IPS-NIHi11 (cell line): ENCODE data around the gene EPHA2.

Experiments used
- DNase-seq: peaks from one replicate; pipeline ENCODE4 v3.0.0; 2012; ENCODE audit warnings: mixed read lengths, low spot score

The EPHA2 gene

GRCh38 chr1:16092097-16092922, 63.6 kb downstream of the EPHA2 start:
- no peak for DNase-seq

GRCh38 chr1:16091296-16091695, 64.6 kb downstream of the EPHA2 start:
- DNase-seq, result no peak

DNA sequence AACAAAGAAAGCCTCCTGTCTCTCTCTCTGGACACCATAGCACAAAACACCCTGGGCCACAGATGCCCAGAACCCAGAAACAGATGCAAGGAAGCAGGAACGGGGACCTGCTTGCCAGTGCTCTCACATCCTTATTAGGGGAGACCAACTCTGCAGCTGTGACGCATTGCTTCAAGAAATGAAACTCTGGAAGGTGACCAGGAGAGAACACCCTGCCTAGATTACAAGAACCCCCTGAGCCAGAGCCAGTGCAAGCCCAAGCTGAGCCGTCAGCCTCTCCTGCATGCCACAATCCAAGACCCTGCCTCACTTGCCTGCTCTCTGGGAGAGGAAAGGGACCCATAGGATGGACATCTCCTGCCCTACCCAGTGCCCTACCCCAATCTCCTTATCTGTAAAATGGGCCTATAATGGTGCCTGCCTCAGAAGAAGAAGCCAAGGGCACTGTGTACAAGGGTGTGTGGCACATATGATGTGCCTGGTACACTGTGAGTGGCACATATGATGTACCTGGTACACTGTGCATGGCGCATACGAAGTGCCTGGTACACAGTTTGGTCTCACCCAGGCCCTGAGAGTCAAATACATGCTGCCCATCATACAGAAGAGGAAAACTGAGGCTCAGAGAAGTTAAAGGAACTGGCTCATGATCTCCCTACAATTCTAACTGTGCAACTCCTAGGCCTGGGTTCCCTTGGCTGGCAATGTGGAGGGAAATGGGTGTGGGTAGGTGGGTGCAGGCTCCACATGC, 65.6 kb downstream of the EPHA2 start:
- no peak for DNase-seq

DNA sequence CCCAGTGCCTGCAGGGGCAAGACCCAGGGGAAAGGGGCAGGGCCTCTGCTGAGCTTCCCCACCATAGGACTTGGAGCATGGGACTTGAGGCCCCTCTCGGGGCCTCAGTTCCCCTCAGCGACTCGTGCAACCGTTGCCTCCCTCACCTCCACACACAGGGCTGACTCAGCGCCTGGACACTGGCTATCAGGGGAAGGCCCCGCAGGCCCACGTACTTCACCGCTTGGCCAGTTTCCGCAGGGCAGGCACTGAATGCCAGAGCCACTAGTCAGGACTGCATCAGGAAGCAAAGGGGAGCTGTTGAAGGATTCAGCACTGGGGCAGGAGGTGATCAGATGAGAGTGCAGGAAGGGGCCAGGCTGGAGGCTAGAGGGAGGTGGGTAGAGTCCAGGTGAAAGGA, 66.9 kb downstream of the EPHA2 start:
- no peak for DNase-seq

- DNase-seq, result no peak
These were observed 67.4 kb downstream of the EPHA2 start for GRCh38 chr1:16088351-16088911.

DNA sequence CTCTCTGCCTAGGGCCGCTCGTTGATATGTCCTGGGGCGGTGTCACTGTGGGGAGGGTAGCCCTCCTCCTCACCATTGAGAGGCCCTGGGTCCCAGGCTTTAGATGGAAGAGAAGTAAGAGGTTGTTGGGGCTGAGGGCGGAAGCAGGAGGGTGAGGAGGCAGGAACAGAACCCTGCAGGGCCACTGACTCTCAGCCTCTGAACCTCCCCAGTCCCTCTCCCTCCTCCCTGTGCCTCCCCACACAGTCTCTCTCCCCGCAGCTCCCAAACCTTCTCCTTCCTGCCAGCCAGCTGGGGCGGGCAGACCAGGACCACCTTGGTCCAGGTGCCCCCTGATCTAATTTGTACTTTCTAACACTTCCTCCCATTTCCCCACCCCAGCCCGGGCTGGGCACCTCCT, 68.1 kb downstream of the EPHA2 start:
- no peak for DNase-seq

DNA sequence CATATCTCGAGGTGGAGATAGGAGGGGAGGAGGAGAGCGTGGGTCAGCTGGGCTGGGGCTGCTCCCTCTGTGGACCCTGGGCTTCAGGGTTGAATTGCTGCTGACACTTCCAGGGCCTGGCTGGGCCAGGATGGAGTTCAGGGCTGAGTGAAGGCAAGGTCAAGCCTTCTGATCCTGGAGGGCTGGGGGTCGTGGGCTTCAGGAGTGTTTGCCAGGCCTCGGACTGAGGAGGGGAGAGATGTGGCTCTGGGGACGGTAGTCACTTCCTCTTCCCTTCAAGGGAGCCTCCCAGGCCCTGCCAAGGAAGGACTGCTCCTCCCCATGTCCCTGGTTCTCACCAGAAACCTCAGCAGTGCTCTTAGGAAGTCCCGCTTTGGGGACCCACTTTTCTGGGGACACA, 70.3 kb downstream of the EPHA2 start:
- no peak for DNase-seq

GRCh38 chr1:16083486-16083885, 72.4 kb downstream of the EPHA2 start:
- DNase-seq, result no peak

DNA sequence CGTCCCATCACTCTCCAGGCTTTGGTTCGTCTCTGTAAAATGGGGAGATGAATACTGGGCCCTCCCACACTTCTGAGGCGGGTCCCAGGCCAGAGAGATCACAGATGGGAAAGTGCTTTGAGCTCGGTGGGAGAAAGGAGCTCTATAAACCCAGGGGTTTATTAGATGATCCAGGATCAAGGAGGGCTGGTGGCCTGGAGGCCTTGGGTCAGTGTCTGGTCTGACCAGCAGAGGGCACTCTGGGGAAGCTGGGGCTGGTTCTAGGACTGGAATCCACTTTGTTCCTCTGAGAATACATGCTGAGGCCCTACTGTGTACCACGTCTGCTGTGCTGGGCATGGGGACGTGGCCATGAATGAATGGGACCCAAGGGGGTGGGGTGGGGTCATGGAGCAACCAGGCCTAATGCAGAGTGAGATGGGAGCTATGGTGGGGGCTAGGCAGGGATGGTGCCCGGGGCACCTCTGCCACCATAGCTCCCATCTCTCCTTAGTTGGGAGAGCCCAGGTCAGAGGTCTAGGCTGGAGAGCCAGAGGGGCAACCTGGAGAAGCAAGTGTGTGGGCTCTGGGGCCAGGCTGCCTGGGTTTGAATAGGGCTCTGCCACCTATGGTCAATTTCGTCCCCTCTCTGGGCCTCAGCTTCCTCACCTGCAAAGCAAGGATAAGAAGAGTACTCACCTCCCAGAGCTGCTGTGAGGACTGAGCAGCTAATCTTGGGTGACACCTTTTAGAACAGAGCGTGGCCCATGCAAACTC, 73.4 kb downstream of the EPHA2 start:
- peak; percentile 84 for DNase-seq

DNA sequence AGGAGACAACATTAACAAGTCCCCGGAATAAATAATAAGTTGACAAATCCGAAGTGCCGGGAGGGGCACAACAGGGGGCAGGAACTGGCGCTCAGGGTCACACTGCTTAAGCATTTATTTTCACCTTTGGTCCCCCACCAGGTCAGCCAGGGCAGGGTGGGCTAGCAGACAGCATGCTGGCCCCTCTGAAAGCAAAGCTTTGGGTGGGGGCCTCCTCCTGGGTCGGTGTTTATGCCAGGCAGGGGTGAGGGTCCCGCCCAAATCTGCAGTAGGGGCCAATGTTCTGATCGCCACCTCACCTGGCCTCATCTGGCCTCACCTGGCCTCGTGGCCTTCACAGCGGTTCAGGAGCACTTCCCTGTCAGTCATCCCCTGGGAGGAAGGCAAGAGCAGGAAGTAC, 74.2 kb downstream of the EPHA2 start:
- no peak for DNase-seq

- no peak for DNase-seq
These were observed 75.3 kb downstream of the EPHA2 start for GRCh38 chr1:16080422-16081150.

DNA sequence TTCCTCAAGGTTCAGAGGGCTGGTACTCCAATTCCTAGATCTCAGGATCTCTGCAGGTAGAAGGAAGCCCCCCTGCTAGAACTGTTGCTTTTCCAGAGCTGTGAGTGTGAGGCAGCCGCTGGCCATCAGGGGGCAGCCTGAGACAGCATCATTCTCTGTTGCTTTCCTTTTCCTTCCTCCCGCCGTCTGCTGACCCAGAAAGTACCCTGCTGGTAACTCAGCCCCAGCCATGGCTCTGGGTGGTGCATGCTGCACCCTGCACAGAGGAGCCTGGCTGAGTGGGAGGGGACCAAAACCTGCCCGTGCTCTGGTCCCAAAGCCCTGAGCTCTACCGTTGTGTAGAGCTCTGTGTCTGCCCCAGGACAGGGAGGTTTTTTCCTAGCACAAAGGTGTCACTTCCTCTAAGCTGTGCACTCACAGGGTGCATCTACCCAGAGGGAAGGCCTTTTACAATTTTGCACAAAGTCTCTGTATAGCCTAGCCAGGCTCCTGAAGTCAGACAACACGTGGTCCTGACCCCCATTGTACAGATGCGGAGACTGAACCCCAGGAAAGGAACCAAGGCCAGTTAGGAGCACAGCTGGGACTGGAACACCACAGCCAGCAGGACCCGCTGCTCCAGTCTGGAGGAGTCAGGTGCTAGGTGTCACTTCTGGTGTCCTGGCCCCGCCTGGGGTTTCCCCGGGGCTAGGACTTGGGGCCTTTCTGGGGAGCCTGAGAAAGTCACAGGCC, 76.8 kb downstream of the EPHA2 start:
- DNase-seq, result peak; percentile 78

- DNase-seq, result no peak
These were observed 78.2 kb downstream of the EPHA2 start for GRCh38 chr1:16077406-16078245.

GRCh38 chr1:16076865-16077238, 79.0 kb downstream of the EPHA2 start:
- DNase-seq, result no peak

DNA sequence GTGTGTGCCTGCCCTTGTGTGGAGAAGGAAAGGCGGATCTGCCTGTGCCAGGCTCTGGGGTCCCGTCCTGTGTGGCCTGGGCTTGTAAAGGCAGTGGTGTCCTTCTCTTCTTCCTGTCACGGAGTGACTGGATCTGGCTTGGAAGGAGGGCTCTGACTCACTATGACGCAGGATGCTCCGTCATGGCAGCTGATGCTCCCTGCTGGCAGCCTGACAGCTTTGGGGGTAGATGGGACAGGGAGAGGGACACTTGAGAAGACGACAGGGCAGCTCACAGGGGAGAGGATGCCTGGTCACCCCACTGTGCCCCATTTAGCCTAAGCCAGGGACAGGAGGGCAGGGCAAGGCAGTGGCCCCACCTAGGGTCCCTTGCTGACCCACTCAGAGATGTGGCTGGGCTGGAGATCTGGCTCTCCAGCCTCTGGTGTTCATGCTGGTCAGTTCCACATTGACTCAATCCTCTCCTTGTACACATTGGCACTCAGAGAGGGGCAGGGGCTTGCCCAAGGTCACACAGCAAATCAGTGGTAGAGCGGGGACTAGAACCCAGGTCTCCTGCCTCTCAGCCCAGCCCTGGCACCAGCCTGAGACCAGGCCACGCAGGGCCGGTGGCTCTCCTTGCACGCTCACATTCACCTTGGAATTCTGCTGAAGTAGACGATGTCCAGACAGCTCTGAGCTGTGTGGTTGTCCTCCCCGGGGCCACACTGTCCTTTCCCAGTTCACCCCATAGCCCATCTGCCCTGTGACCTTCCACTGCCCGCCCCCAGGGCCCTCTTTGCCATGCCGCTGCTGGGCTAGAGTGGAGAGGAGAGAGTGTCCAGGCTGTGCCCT, 79.6 kb downstream of the EPHA2 start:
- no peak for DNase-seq

- DNase-seq, result no peak
These were observed 80.4 kb downstream of the EPHA2 start for GRCh38 chr1:16075337-16076030.
